ENCODE results near the gene VTI1A.
"Not testable (repeated sequence)": the region's sequence is repeated elsewhere in the genome, so short reads cannot be mapped to it uniquely, and the experiment has no call there.

The VTI1A gene

DNA sequence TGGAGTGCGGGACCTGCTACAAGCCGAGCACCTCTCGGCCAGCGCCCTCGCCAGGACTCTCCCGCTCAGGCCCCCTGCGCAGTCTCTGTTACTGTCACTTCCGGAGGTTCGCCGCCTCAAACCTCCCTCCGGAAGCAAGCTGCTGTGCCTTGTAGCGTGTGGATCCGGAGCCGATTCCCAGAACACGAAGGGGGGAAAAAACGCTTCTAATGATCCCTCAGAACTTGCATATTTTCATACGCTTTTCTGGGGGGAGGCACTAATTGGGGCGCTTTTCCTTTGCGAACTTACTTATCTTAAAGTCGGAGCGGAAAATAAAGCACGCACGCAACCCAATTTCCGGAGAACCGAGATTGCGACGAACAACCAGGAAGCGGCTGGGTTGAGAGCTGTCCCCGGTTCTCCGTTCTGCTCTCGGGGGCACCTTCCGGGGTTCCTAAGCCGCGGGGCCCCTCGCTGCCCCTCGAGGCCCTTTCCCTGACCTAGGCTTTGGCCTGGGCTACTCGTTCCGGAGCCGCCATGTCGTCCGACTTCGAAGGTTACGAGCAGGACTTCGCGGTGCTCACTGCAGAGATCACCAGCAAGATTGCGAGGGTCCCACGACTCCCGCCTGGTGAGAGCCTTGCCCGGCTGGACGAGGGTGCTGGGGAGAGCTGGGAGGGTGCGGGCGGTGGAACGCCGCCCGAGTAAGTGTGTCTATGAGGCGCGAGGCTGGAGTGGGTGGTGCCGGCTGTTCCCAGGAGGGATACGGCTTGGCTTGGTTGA, at the start of gene VTI1A, which contains the start of gene ZDHHC6:
Gene VTI1A, plus strand, starts transcription at position 361 of the 765 bp plus-strand sequence. Its CDS starts 159 bp downstream, at position 520.
Gene ZDHHC6, minus strand, starts transcription at position 60 of the 765 bp plus-strand sequence. CDS start 1,478 bp downstream, outside the sequence.
- DNase-seq = peak; percentile 89

DNA sequence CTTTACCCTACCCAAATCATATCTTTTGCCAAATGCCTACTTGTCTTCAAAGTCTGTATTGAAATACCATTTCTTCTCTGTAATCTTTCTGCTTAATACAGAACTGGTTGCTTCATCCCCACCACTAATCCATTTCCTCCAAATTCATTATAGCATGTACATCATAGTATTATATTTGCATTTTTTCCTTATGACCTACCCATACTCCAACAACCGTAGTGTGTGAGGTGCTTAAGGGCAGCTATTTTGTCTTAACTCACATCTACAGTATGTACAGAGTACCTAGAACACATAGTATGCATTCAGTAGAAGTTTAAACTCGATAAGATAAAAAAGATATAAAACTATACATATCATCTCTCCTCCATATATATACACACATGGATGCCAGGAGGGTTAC, 49.4 kb upstream of the VTI1A start:
- no peak for DNase-seq

DNA sequence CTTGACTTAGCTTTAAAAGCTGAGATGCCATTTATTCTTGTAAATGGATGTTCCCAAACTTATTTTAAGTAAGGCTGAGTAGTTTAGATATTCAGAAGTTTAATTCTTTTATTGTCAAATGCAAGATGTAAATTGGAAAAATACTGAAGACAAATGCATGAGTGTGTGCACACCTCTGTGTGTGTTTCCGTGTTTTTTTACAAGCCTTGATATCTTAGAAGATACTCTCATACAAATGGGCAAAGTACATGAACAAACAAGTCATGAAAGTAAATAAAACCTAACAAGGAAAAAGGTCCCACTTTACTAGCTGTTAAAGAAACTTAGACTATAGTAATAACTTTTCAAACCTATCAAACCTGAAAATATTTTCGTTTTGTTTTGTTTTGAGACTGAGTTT, 44.1 kb upstream of the VTI1A start:
- no peak for DNase-seq

GRCh38 chr10:112404617-112405016, 42.4 kb upstream of the VTI1A start:
- DNase-seq = no peak

- DNase-seq = not testable (repeated sequence)
These were observed 40.2 kb upstream of the VTI1A start for GRCh38 chr10:112406806-112407205.

DNA sequence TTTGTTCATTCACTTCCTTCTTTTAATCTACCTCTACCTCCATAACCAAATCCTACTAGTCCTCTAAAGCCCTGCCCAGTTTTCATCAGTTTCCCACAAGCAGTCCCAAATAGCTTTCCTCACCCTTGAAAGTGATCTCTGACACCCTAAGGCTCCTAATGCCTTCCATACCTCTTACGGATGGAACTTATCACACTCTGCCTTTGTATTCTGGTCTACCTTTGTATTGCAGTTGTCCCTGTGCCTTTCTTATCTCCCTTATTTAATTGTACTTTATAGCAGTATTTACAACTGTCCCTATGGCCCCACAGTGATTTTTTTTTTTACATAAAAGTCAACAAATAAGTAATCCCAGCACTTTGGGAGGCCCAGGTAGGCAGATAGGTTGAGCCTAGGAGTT, 39.3 kb upstream of the VTI1A start:
- no peak for DNase-seq

GRCh38 chr10:112409299-112409698, 37.7 kb upstream of the VTI1A start:
- no peak for DNase-seq

GRCh38 chr10:112409755-112410154, 37.3 kb upstream of the VTI1A start:
- no peak for DNase-seq

GRCh38 chr10:112412696-112413095, 34.3 kb upstream of the VTI1A start:
- DNase-seq = no peak

- no peak for DNase-seq
These were observed 25.3 kb upstream of the VTI1A start for GRCh38 chr10:112421731-112422130.

- DNase-seq = no peak
These were observed 22.4 kb upstream of the VTI1A start for GRCh38 chr10:112424651-112425050.

- no peak for DNase-seq
These were observed 20.9 kb upstream of the VTI1A start for GRCh38 chr10:112426111-112426510.

DNA sequence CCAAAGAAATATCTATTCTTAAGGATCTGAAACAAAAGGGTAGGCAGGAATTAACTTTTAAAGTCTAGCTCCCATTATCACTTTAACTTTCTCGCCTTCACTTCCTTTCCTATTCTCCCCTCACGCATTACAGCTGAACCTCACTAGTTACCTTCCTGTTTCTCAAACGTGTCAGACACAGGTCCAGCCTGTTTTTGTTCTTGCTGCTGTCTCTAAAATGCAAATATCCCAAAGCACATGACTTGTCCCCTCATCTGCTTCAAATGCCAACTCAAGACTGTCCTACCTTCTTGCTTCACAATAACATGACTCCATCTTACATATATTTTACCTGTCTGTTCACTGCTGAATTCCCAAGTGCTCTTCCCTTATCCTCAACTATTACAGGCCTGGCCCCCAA, 17.9 kb upstream of the VTI1A start:
- no peak for DNase-seq

DNA sequence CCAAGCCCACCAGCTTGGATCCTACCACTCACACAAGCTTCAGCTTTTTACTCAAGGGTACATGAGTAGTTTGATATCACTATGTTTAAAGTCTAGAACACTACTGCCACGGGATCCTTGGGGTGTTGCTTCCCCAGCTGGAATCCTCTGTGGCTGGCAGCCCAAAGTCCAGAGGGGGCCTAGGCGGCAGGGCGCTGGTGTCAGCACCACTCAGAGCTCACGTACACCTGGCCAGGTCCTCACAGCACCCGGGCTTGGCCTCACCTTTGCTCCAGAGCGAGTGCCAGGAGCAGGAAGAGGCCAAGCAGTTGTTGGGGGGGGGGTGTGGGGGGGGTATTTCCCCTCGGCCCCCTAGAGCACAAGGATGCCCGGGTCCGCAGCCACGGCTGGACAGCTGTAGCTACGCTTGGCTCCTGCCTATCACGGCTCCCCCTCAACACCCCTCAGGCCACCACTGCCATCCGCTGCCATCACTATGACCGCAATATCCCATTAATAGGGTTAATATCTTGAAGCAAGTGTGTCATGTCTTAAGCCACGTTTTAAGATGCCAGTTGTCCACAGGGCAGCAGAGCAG, 17.3 kb upstream of the VTI1A start:
- DNase-seq = no peak

- no peak for DNase-seq
These were observed 13.9 kb upstream of the VTI1A start for GRCh38 chr10:112433136-112433535.

DNA sequence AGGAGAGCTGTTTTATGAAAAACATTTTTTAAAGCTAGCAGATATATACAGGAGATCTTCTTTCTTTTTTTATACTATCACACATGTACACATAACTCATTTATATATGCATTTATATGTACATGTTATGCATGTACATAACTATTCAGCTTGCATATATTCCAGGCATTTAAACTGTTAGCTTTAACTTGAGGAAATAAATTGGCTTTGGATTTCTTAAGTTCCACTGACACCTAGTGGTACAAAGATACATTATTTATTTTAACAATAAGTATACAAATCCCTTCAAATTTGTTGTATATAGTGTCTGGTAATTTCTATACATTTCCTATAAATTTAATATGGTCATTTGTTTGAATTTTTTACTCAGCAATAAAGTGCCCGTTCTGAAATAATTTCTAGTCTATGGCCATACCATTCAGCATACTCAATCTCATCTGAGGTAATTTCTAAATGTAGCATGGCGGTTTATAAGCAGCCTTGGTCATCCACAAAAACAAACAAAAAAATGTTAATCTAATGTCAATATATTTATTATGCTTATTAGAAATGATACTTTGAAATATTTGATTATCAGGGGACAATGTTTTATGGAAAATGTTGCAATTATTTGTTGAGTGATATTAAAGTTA, 11.9 kb upstream of the VTI1A start:
- no peak for DNase-seq

DNA sequence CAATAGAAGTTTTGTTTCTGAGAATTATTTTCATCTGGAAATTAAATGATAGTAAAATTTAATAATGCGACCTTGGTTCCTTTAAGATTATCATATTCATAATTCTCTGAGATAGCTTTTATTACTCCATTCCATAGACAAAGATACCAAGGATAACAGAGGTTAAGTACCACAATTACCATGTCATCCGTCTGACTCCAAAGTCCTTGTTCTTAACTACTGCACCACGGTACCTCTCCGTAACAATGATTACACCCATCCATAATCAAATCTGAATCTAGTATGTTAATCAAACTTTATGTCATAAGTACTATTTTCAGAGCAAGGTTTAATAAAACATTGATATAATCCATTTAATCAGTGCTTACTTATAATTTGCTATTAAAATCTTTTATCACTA, 8.7 kb upstream of the VTI1A start:
- DNase-seq = no peak

GRCh38 chr10:112441520-112441919, 5.5 kb upstream of the VTI1A start:
- DNase-seq = no peak

DNA sequence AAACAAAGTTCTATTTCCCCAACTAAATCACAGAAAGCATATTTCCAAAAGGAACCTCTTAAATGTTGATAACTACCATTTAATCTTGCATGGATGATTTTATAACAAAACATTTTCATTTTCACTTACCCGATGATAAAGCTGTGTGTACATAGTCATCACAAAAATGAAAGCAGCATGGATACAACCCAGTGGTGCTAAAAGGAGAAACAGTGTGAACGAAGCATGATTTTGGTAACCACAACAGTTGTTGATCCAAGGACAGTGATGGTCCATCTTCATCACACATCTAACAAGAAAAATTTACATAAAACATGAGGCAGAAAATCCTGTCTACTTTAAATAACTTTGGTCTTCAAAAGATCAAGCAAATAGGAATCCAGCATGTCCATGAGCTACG, 5.0 kb upstream of the VTI1A start:
- DNase-seq = no peak

DNA sequence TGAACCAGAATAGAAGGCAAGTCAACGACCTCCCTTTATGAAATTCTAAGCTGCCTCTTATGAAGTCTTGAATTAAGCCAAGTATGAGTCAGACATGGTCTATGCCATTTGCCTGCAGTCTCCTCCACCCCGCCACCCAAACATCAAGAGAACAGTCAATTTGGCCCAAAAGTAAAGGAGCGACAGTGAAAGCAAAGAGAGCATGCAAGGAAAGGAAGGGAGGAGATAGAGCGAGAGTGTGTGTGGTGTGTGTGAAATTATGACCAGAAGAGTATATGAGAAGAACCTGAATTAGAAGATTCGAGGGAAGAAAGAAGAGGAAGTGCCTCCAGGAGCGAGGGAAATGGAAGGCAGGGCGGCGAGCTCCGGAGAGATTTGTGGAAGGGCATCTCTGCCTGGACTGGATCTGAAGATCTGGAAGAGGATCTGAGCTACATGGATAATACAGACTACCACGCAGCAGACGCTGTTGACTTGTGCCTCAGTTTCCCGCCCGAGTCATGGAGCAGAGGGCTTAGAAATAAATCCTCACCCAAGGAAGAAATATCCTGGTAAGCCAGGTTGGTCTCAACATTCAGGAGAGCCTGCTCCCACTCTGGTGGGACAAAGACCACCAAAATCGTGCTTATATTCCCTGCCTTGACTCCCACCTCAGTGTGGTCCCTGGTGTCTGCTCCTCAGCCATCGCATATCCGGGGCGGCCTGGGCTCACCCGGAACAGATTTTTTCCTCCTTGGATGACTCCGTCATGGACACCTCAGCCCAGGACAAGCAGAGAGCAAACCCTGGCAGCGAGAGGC, 760 bp upstream of the VTI1A start:
- no peak for DNase-seq

- no peak for DNase-seq
These were observed 559 bp downstream of the VTI1A start for GRCh38 chr10:112447620-112447928.

- no peak for DNase-seq
These were observed 1.9 kb downstream of the VTI1A start for GRCh38 chr10:112448888-112449287.
